Loucy (cell line): Measurements from ENCODE around the gene DHPS.

Experiments
- EZH2phosphoT487 ChIP-seq: fragments of 200-600 bp; IDR thresholded peaks from 2 replicates; pipeline ENCODE4 v1.6.1; 2018; ENCODE audit warnings: antibody characterized with exemption, mild to moderate bottlenecking, moderate library complexity, borderline replicate concordance
- TF ChIP-seq, protein P1 (sequence below): fragments of 200-600 bp; sonication (generic); conservative IDR thresholded peaks from 2 replicates; pipeline ENCODE4 v1.5.1; 2014; ENCODE audit warnings: mild to moderate bottlenecking, antibody characterized with exemption, low read length

DNA sequence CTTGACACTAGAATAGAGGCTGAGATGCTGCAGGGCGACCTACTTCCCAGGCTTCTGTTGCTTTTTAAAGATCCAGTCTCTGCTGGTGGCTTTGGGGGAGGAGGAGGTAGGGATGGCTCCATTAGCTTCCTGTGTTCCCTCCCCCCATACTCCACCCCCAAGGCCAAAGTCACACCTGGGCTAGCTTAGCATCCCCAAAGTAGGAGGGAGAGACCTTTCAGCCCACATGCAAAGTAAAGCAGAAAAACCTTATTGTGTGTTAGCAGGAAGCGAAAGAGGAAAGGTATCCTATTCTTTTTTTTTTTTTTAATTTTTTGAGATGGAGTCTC, 45.3 kb upstream of the DHPS start:
- TF ChIP-seq, protein P1, sequence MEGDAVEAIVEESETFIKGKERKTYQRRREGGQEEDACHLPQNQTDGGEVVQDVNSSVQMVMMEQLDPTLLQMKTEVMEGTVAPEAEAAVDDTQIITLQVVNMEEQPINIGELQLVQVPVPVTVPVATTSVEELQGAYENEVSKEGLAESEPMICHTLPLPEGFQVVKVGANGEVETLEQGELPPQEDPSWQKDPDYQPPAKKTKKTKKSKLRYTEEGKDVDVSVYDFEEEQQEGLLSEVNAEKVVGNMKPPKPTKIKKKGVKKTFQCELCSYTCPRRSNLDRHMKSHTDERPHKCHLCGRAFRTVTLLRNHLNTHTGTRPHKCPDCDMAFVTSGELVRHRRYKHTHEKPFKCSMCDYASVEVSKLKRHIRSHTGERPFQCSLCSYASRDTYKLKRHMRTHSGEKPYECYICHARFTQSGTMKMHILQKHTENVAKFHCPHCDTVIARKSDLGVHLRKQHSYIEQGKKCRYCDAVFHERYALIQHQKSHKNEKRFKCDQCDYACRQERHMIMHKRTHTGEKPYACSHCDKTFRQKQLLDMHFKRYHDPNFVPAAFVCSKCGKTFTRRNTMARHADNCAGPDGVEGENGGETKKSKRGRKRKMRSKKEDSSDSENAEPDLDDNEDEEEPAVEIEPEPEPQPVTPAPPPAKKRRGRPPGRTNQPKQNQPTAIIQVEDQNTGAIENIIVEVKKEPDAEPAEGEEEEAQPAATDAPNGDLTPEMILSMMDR = no peak
- no peak for TF ChIP-seq EZH2phosphoT487
